PFSK-1 (cell line): ENCODE measurements around the gene C5.

Experiments
- FOXP2 ChIP-seq: optimal IDR thresholded peaks from 2 replicates; pipeline ENCODE3; 2011; ENCODE audit warnings: borderline replicate concordance, control low read depth, inconsistent platforms; ENCODE audit not compliant: insufficient read depth; ENCODE audit errors: extremely low read length, extremely low read depth
- POLR2AphosphoS5 ChIP-seq: IDR thresholded peaks from 2 replicates; pipeline ENCODE4 v1.6.1; 2012; ENCODE audit warnings: low read depth, mild to moderate bottlenecking, control low read depth, low read length, moderate library complexity
- REST ChIP-seq, 2 experiments: IDR thresholded peaks; 2 replicates each; pipeline versions ENCODE4 v1.6.1 to v1.8.0; 2011 to 2012; ENCODE audit warnings: low read depth in 2 of 2, low read length in 2 of 2, control low read depth in 1 of 2, inconsistent platforms in 1 of 2, mild to moderate bottlenecking in 1 of 2, moderate library complexity in 1 of 2; ENCODE audit not compliant: insufficient read depth in 1 of 2
- SIN3A ChIP-seq: IDR thresholded peaks from 2 replicates; pipeline ENCODE4 v1.6.1; 2012; ENCODE audit warnings: mild to moderate bottlenecking, low read length, moderate library complexity, borderline replicate concordance; ENCODE audit not compliant: insufficient read depth
- TAF1 ChIP-seq: IDR thresholded peaks from 2 replicates; pipeline ENCODE4 v1.6.1; 2012; ENCODE audit warnings: low read length, control low read depth, borderline replicate concordance; ENCODE audit not compliant: insufficient read depth

The C5 gene

GRCh38 chr9:120974181-120974580 is 75.9 kb downstream of the C5 start:
- TF ChIP-seq REST (IDR thresholded peaks at IDR 0.05; ENCODE audit: insufficient read depth in 1 of 2, low read depth in 2 of 2, low read length in 2 of 2): no peak
- TF ChIP-seq SIN3A: no peak
- no peak for TF ChIP-seq POLR2AphosphoS5
- no peak for TF ChIP-seq TAF1
- TF ChIP-seq FOXP2: no peak

- no peak for TF ChIP-seq TAF1
- no peak for TF ChIP-seq FOXP2
- TF ChIP-seq SIN3A: no peak
- TF ChIP-seq REST (IDR thresholded peaks at IDR 0.05; ENCODE audit: insufficient read depth in 1 of 2, low read depth in 2 of 2, low read length in 2 of 2): no peak
- no peak for TF ChIP-seq POLR2AphosphoS5
Measured at GRCh38 chr9:120971938-120972337, 78.1 kb downstream of the C5 start.

GRCh38 chr9:120970244-120970643 is 79.8 kb downstream of the C5 start:
- no peak for TF ChIP-seq POLR2AphosphoS5
- no peak for TF ChIP-seq SIN3A
- no peak for TF ChIP-seq TAF1
- TF ChIP-seq FOXP2: no peak
- no peak for TF ChIP-seq REST (IDR thresholded peaks at IDR 0.05; ENCODE audit: insufficient read depth in 1 of 2, low read depth in 2 of 2, low read length in 2 of 2)

GRCh38 chr9:120966013-120966369 is 84.1 kb downstream of the C5 start:
- TF ChIP-seq SIN3A: no peak
- TF ChIP-seq TAF1: no peak
- TF ChIP-seq REST (IDR thresholded peaks at IDR 0.05; ENCODE audit: insufficient read depth in 1 of 2, low read depth in 2 of 2, low read length in 2 of 2): no peak
- TF ChIP-seq POLR2AphosphoS5: no peak
- TF ChIP-seq FOXP2: no peak

GRCh38 chr9:120965344-120966012 is 84.6 kb downstream of the C5 start:
- TF ChIP-seq REST (IDR thresholded peaks at IDR 0.05; ENCODE audit: insufficient read depth in 1 of 2, low read depth in 2 of 2, low read length in 2 of 2): no peak
- no peak for TF ChIP-seq FOXP2
- no peak for TF ChIP-seq SIN3A
- no peak for TF ChIP-seq POLR2AphosphoS5
- no peak for TF ChIP-seq TAF1
